HCT116 (cell line): ENCODE data around the gene PARP2. TPM values are rescaled to one million over a fixed set of nuclear protein-coding genes. Genes with fewer than 3 reads are reported as not detected.

Source experiments
- ATAC-seq: fragments of 200-7000 bp; cut with Tn5 transposase; 2 replicates; pipeline ENCODE4 v1.9.1; 2020; ENCODE audit warnings: mild to moderate bottlenecking, moderate library complexity
- BruUV-seq: library from RNA; stranded (reverse); fragments of 400-500 nt; replicated peaks from 2 replicates; lab custom pipeline; 2021; lab: Mats Ljungman, UMichigan
- CTCF ChIA-PET: fragments of 300-600 bp; sonication (Branson Sonifier 250); formaldehyde crosslinking; loops from one replicate; lab custom pipeline; 2021; ENCODE audit warnings: antibody characterized with exemption; lab: Charles Lee
- POLR2A ChIA-PET: fragments of 300-600, 350-600 bp; sonication (Branson Sonifier 250); formaldehyde crosslinking; loops from one replicate; lab custom pipeline; 2021; ENCODE audit warnings: antibody characterized with exemption; lab: Charles Lee
- RAD21 ChIA-PET, 2 experiments: fragments of 300-600 bp; sonication (Branson Sonifier 250); formaldehyde crosslinking; loops; one replicate each; lab custom pipeline; 2023; ENCODE audit warnings: low total read pairs in 2 of 2; ENCODE audit not compliant: uncharacterized antibody in 2 of 2, unreplicated experiment in 2 of 2, low non-redundant PET in 1 of 2; lab: Charles Lee
- DNase-seq: peaks from one replicate; pipeline ENCODE4 v3.0.0-alpha.2; 2010; ENCODE audit warnings: low read depth, low spot score
- H2AFZ ChIP-seq: fragments of 200-600 bp; shearing (Covaris generic), sonication (generic); 2 replicates; pipeline ENCODE4 v1.6.1; 2017; ENCODE audit warnings: low read depth, mixed run types, mixed read lengths, antibody characterized with exemption, low read length; ENCODE audit not compliant: poor library complexity, severe bottlenecking
- H3K27ac ChIP-seq: 2 replicates; pipeline ENCODE4 v1.5.1; 2012; ENCODE audit warnings: low read depth, low read length
- H3K27me3 ChIP-seq: fragments of 200-600 bp; sonication (generic); 2 replicates; pipeline ENCODE4 v1.6.1; 2016; ENCODE audit warnings: mixed run types, low read length, mixed read lengths; ENCODE audit not compliant: insufficient read depth
- H3K36me3 ChIP-seq, 2 experiments: fragments of 200-500 bp in 1 of 2; fragments of 200-600 bp in 1 of 2; sonication (Bioruptor generic) in 1 of 2; sonication (generic) in 1 of 2; 2 replicates each; pipeline versions ENCODE4 v1.5.1 to v1.6.1; 2014 to 2016; ENCODE audit warnings: low read length in 2 of 2, inconsistent platforms in 1 of 2, mixed read lengths in 1 of 2, mixed run types in 1 of 2; ENCODE audit not compliant: insufficient read depth in 2 of 2, control insufficient read depth in 1 of 2
- H3K4me1 ChIP-seq, 2 experiments: fragments of 200-600 bp in 1 of 2; sonication (generic) in 1 of 2; 2 replicates each; pipeline versions ENCODE4 v1.5.1 to v1.6.1; 2012 to 2017; ENCODE audit warnings: low read length in 2 of 2, inconsistent platforms in 1 of 2, mild to moderate bottlenecking in 1 of 2, mixed read lengths in 1 of 2, mixed run types in 1 of 2, moderate library complexity in 1 of 2; ENCODE audit not compliant: insufficient read depth in 2 of 2, control insufficient read depth in 1 of 2
- H3K4me2 ChIP-seq: fragments of 200-600 bp; sonication (generic); 2 replicates; pipeline ENCODE4 v1.6.1; 2017; ENCODE audit warnings: mixed run types, low read length, mixed read lengths
- H3K4me3 ChIP-seq, 2 experiments: fragments of 200-600 bp in 1 of 2; sonication (generic) in 1 of 2; replicated peaks in 1 of 2; 2 replicates each; pipeline ENCODE4 v1.5.1; 2011 to 2016; ENCODE audit warnings: low read length in 2 of 2, control low read depth in 1 of 2, low read depth in 1 of 2, mild to moderate bottlenecking in 1 of 2, mixed read lengths in 1 of 2, mixed run types in 1 of 2
- H3K79me2 ChIP-seq: fragments of 200-600 bp; sonication (generic); 2 replicates; pipeline ENCODE4 v1.6.1; 2017; ENCODE audit warnings: mild to moderate bottlenecking, mixed run types, low read length, moderate library complexity, mixed read lengths; ENCODE audit not compliant: insufficient read depth
- H3K9ac ChIP-seq: fragments of 200-600 bp; sonication (generic); 2 replicates; pipeline ENCODE4 v1.6.1; 2016; ENCODE audit warnings: low read length, mixed read lengths
- H3K9me2 ChIP-seq: fragments of 200-600 bp; sonication (generic), shearing (Covaris generic); 2 replicates; pipeline ENCODE4 v1.6.1; 2017; ENCODE audit warnings: mixed run types, mild to moderate bottlenecking, moderate library complexity; ENCODE audit not compliant: insufficient read depth
- H3K9me3 ChIP-seq, 2 experiments: fragments of 200-500 bp in 1 of 2; fragments of 200-600 bp in 1 of 2; sonication (Bioruptor generic) in 1 of 2; sonication (generic) in 1 of 2; 2 replicates each; pipeline ENCODE4 v1.6.1; 2014 to 2017; ENCODE audit warnings: low read length in 2 of 2, mixed read lengths in 2 of 2, inconsistent platforms in 1 of 2, low read depth in 1 of 2, mild to moderate bottlenecking in 1 of 2, mixed run types in 1 of 2, moderate library complexity in 1 of 2; ENCODE audit not compliant: control insufficient read depth in 1 of 2, insufficient read depth in 1 of 2
- H4K20me1 ChIP-seq: fragments of 200-600 bp; sonication (generic), shearing (Covaris generic); 2 replicates; pipeline ENCODE4 v1.6.1; 2017; ENCODE audit warnings: mixed run types, mild to moderate bottlenecking, moderate library complexity; ENCODE audit not compliant: insufficient read depth
- CBX3 ChIP-seq: IDR thresholded peaks from 2 replicates; pipeline ENCODE4 v1.6.1; 2012; ENCODE audit warnings: low read depth
- CEBPB ChIP-seq: IDR thresholded peaks from 2 replicates; pipeline ENCODE4 v1.6.1; 2012; ENCODE audit warnings: low read depth
- EGR1 ChIP-seq: IDR thresholded peaks from 2 replicates; pipeline ENCODE4 v1.6.1; 2012; ENCODE audit warnings: low read depth
- ELF1 ChIP-seq: IDR thresholded peaks from 2 replicates; pipeline ENCODE4 v1.6.1; 2012; ENCODE audit warnings: low read depth, borderline replicate concordance
- EZH2 ChIP-seq: fragments of 200-600 bp; sonication (generic); IDR thresholded peaks from 2 replicates; pipeline ENCODE4 v1.6.1; 2017; ENCODE audit warnings: antibody characterized with exemption, mixed run types
- EZH2phosphoT487 ChIP-seq: fragments of 200-600 bp; IDR thresholded peaks from 2 replicates; pipeline ENCODE4 v1.6.1; 2018; ENCODE audit warnings: antibody characterized with exemption, borderline replicate concordance
- FOSL1 ChIP-seq: IDR thresholded peaks from 2 replicates; pipeline ENCODE4 v1.6.1; 2012; ENCODE audit warnings: low read depth
- JUND ChIP-seq: IDR thresholded peaks from 2 replicates; pipeline ENCODE4 v1.6.1; 2012
- POLR2A ChIP-seq: IDR thresholded peaks from 2 replicates; pipeline ENCODE4 v1.7.0; 2011; ENCODE audit warnings: borderline replicate concordance; ENCODE audit not compliant: insufficient read depth, insufficient read length; ENCODE audit errors: extremely low read depth
- POLR2AphosphoS5 ChIP-seq: IDR thresholded peaks from 2 replicates; pipeline ENCODE4 v1.6.1; 2011; ENCODE audit warnings: mild to moderate bottlenecking, low read depth, low read length, moderate library complexity
- RAD21 ChIP-seq: IDR thresholded peaks from 2 replicates; pipeline ENCODE4 v1.6.1; 2012; ENCODE audit warnings: low read depth, mild to moderate bottlenecking
- SIN3A ChIP-seq: IDR thresholded peaks from 2 replicates; pipeline ENCODE4 v1.6.1; 2012; ENCODE audit warnings: low read depth
- ZBTB33 ChIP-seq: IDR thresholded peaks from 2 replicates; pipeline ENCODE4 v1.6.1; 2011; ENCODE audit warnings: mild to moderate bottlenecking, low read length, moderate library complexity; ENCODE audit not compliant: insufficient replicate concordance; ENCODE audit errors: extremely low read depth
- ZFX ChIP-seq: fragments of 450-650 bp; IDR thresholded peaks from 2 replicates; pipeline ENCODE4 v1.6.1; 2017
- intact Hi-C: fragments of 100-400 bp; cut with micrococcal nuclease; formaldehyde crosslinking; loops from 2 replicates; pipeline ENCODE4 v1.10.0; 2022
- total RNA-seq: library from RNA; stranded (reverse); gene quantifications from one replicate; pipeline ENCODE4 v1.2.1, GENCODE V29; 2021; ENCODE audit not compliant: unreplicated experiment
- TF ChIP-seq, protein P1 (sequence below): IDR thresholded peaks from 2 replicates; pipeline ENCODE4 v1.6.1; 2012; ENCODE audit warnings: low read depth
- TF ChIP-seq, protein P2 (sequence below), 3 experiments: fragments of 200-600 bp in 1 of 3; sonication (generic) in 1 of 3; IDR thresholded peaks in 2 of 3; conservative IDR thresholded peaks in 1 of 3; 2 replicates each; pipeline ENCODE4 v1.5.1; 2012 to 2017; ENCODE audit warnings: low read depth in 2 of 3, low read length in 2 of 3, antibody characterized with exemption in 1 of 3, borderline replicate concordance in 1 of 3, control low read depth in 1 of 3, mild to moderate bottlenecking in 1 of 3, mixed read lengths in 1 of 3, mixed run types in 1 of 3, moderate library complexity in 1 of 3; ENCODE audit not compliant: insufficient read depth in 1 of 3

Gene PARP2
- total RNA-seq, 1 experiment from 2014 or later, result 51.8 TPM

DNA sequence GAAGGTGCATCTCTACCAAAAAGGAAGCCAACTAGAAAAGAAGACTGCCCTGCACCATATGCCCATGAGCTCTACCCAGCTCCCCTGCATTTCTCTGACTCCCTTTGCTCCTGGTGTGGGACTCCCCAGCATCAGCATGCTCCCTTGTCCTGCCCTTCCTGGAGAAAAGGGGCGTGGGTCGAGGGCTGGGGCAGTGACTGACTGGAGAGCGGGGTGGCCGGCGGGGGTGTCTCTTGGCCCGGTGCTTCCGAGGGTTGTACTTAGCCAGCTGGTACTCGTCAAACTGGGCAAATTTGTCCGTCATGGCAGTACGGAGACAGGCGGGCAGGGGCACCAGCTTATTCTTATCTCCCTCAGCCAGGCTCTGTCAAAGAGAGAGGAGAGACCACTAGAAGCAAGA lies 60.1 kb downstream of the PARP2 start:
- Histone ChIP-seq H3K4me1 (peaks cover 24 to 36% of the 10 kb centered on the region in 2 experiments), H3K9me2 (no peaks in the 10 kb centered on the region), H4K20me1 (no peaks in the 10 kb centered on the region), H3K27ac (no peak overlapping the region), H3K9me3 (no peaks in the 10 kb centered on the region), H3K4me3 (no peak overlapping the region)
- no TSS peak for BruUV-seq
- intact Hi-C loops, result no loop called here
- POLR2A ChIA-PET, result interaction anchor here (1.0 kb wide), 1 partner anchor 52 kb away, joined by 3 read pairs; the partner anchor contains the start of gene APEX1
- TF ChIP-seq ZFX (no peak), CBX3 (no peak), SIN3A (no peak), ELF1 (no peak), EZH2phosphoT487 (no peak), CEBPB (no peak), JUND (no peak), FOSL1 (no peak), POLR2A (no peak), ZBTB33 (no peak), EZH2 (no peak), EGR1 (no peak), POLR2AphosphoS5 (no peak), RAD21 (no peak)
- TF ChIP-seq, protein P1, sequence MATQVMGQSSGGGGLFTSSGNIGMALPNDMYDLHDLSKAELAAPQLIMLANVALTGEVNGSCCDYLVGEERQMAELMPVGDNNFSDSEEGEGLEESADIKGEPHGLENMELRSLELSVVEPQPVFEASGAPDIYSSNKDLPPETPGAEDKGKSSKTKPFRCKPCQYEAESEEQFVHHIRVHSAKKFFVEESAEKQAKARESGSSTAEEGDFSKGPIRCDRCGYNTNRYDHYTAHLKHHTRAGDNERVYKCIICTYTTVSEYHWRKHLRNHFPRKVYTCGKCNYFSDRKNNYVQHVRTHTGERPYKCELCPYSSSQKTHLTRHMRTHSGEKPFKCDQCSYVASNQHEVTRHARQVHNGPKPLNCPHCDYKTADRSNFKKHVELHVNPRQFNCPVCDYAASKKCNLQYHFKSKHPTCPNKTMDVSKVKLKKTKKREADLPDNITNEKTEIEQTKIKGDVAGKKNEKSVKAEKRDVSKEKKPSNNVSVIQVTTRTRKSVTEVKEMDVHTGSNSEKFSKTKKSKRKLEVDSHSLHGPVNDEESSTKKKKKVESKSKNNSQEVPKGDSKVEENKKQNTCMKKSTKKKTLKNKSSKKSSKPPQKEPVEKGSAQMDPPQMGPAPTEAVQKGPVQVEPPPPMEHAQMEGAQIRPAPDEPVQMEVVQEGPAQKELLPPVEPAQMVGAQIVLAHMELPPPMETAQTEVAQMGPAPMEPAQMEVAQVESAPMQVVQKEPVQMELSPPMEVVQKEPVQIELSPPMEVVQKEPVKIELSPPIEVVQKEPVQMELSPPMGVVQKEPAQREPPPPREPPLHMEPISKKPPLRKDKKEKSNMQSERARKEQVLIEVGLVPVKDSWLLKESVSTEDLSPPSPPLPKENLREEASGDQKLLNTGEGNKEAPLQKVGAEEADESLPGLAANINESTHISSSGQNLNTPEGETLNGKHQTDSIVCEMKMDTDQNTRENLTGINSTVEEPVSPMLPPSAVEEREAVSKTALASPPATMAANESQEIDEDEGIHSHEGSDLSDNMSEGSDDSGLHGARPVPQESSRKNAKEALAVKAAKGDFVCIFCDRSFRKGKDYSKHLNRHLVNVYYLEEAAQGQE, result no peak
- TF ChIP-seq, protein P2, sequence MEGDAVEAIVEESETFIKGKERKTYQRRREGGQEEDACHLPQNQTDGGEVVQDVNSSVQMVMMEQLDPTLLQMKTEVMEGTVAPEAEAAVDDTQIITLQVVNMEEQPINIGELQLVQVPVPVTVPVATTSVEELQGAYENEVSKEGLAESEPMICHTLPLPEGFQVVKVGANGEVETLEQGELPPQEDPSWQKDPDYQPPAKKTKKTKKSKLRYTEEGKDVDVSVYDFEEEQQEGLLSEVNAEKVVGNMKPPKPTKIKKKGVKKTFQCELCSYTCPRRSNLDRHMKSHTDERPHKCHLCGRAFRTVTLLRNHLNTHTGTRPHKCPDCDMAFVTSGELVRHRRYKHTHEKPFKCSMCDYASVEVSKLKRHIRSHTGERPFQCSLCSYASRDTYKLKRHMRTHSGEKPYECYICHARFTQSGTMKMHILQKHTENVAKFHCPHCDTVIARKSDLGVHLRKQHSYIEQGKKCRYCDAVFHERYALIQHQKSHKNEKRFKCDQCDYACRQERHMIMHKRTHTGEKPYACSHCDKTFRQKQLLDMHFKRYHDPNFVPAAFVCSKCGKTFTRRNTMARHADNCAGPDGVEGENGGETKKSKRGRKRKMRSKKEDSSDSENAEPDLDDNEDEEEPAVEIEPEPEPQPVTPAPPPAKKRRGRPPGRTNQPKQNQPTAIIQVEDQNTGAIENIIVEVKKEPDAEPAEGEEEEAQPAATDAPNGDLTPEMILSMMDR (IDR thresholded peaks at IDR 0.05 in 2 of 3, conservative IDR thresholded peaks at IDR 0.05 in 1 of 3; ENCODE audit: borderline replicate concordance in 1 of 3, insufficient read depth in 1 of 3, low read depth in 2 of 3, low read length in 2 of 3), result no peak
- TF ChIP-seq, all 23 proteins: peak for 0
- ChIA-PET CTCF (interaction anchor here (3.1 kb wide), 1 partner anchor 12 kb away, joined by 18 read pairs; no protein-coding TSS in a partner anchor), RAD21 (no interaction called here)
- H2AFZ ChIP-seq, result no peak overlapping the region
- ATAC-seq, result no peak
- peaks cover 28 to 30% of the 10 kb centered on the region in 2 experiments for H3K36me3 ChIP-seq
- no peak overlapping the region for H3K4me2 ChIP-seq
- no peaks in the 10 kb centered on the region for H3K79me2 ChIP-seq
- H3K27me3 ChIP-seq, result no peaks in the 10 kb centered on the region
- H3K9ac ChIP-seq, result no peak overlapping the region
- no peak for DNase-seq
